Measurements from ENCODE around the gene CHST8.

The CHST8 gene

GRCh38 chr19:33703438-33703750 lies 81.6 kb downstream of the CHST8 start:
- Histone ChIP-seq H3K9ac (ENCODE audit: low read length) (no peak overlapping the region), H3F3A (ENCODE audit: insufficient read depth, low read length) (no peaks in the 10 kb centered on the region), H4K20me1 (ENCODE audit: insufficient read depth, low read length) (no peaks in the 10 kb centered on the region), H3K36me3 (replicated peaks; ENCODE audit: insufficient read depth, low read length) (no peaks in the 10 kb centered on the region), H3K9me3 (replicated peaks; ENCODE audit: insufficient read depth, low read length) (no peaks in the 10 kb centered on the region), H3K27ac (ENCODE audit: low read length) (no peak overlapping the region), H3K4me2 (ENCODE audit: low read depth, low read length) (no peak overlapping the region), H3K27me3 (replicated peaks; ENCODE audit: insufficient read depth, low read length) (peaks cover 30% of the 10 kb centered on the region), H3K9me2 (replicated peaks; ENCODE audit: insufficient read depth, low read length) (no peaks in the 10 kb centered on the region), H3K4me1 (ENCODE audit: low read length) (no peaks in the 10 kb centered on the region), H3K79me2 (ENCODE audit: low read length) (no peaks in the 10 kb centered on the region), H2AFZ (ENCODE audit: low read length) (no peak overlapping the region), H3K4me3 (ENCODE audit: low read length) (no peak overlapping the region)
- TF ChIP-seq EZH2 (optimal IDR thresholded peaks at IDR 0.05; ENCODE audit: low read depth, low read length): no peak
- TF ChIP-seq CTCF (IDR thresholded peaks at IDR 0.05; ENCODE audit: low read length): no peak
- no peak for TF ChIP-seq EZH2phosphoT487 (IDR thresholded peaks at IDR 0.05; ENCODE audit: low read length)
- DNase-seq: no peak

- H3K9me2 ChIP-seq (replicated peaks; ENCODE audit: insufficient read depth, low read length): no peaks in the 10 kb centered on the region
- no peaks in the 10 kb centered on the region for H3K4me1 ChIP-seq (ENCODE audit: low read length)
- no peak overlapping the region for H3K27ac ChIP-seq (ENCODE audit: low read length)
- no peak for DNase-seq
- no peaks in the 10 kb centered on the region for H3K9me3 ChIP-seq (replicated peaks; ENCODE audit: insufficient read depth, low read length)
- H3K4me2 ChIP-seq (ENCODE audit: low read depth, low read length): no peak overlapping the region
- no peaks in the 10 kb centered on the region for H4K20me1 ChIP-seq (ENCODE audit: insufficient read depth, low read length)
- no peak overlapping the region for H3K4me3 ChIP-seq (ENCODE audit: low read length)
- peaks cover 27% of the 10 kb centered on the region for H3K27me3 ChIP-seq (replicated peaks; ENCODE audit: insufficient read depth, low read length)
- H2AFZ ChIP-seq (ENCODE audit: low read length): no peak overlapping the region
- TF ChIP-seq CTCF (IDR thresholded peaks at IDR 0.05; ENCODE audit: low read length) (no peak), EZH2phosphoT487 (IDR thresholded peaks at IDR 0.05; ENCODE audit: low read length) (no peak), EZH2 (optimal IDR thresholded peaks at IDR 0.05; ENCODE audit: low read depth, low read length) (no peak)
- H3K36me3 ChIP-seq (replicated peaks; ENCODE audit: insufficient read depth, low read length): no peaks in the 10 kb centered on the region
- H3K9ac ChIP-seq (ENCODE audit: low read length): no peak overlapping the region
- H3K79me2 ChIP-seq (ENCODE audit: low read length): no peaks in the 10 kb centered on the region
- H3F3A ChIP-seq (ENCODE audit: insufficient read depth, low read length): no peaks in the 10 kb centered on the region
These were observed 82.1 kb downstream of the CHST8 start for GRCh38 chr19:33703821-33704220.

DNA sequence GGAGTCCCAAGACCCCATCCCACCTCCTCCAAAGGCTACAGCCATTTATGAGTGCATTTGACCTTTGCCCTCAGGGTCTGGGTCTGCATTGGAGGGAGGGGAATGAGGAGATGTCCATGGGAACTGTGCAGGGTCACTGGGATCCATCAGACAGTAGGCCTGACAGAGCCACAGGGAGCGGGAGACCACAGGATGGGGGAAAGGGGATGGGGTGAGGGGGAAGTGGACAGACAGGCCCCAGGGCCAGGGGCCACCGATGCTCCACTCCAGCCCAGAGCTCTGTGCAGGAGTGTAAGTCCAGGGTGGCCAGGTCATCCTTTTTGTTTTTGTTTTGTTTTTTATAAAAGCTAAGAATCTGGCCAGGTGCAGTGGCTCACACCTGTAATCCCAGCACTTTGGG lies 82.5 kb downstream of the CHST8 start:
- Histone ChIP-seq H3F3A (ENCODE audit: insufficient read depth, low read length) (no peaks in the 10 kb centered on the region), H3K79me2 (ENCODE audit: low read length) (no peaks in the 10 kb centered on the region), H3K4me1 (ENCODE audit: low read length) (no peaks in the 10 kb centered on the region), H3K4me2 (ENCODE audit: low read depth, low read length) (no peak overlapping the region), H3K27me3 (replicated peaks; ENCODE audit: insufficient read depth, low read length) (peaks cover 25% of the 10 kb centered on the region), H3K9ac (ENCODE audit: low read length) (no peak overlapping the region), H3K4me3 (ENCODE audit: low read length) (no peak overlapping the region), H4K20me1 (ENCODE audit: insufficient read depth, low read length) (no peaks in the 10 kb centered on the region), H3K27ac (ENCODE audit: low read length) (no peak overlapping the region), H3K9me2 (replicated peaks; ENCODE audit: insufficient read depth, low read length) (no peaks in the 10 kb centered on the region), H2AFZ (ENCODE audit: low read length) (no peak overlapping the region), H3K36me3 (replicated peaks; ENCODE audit: insufficient read depth, low read length) (no peaks in the 10 kb centered on the region), H3K9me3 (replicated peaks; ENCODE audit: insufficient read depth, low read length) (no peaks in the 10 kb centered on the region)
- DNase-seq: no peak
- TF ChIP-seq CTCF (IDR thresholded peaks at IDR 0.05; ENCODE audit: low read length): no peak
- TF ChIP-seq EZH2phosphoT487 (IDR thresholded peaks at IDR 0.05; ENCODE audit: low read length): no peak
- no peak for TF ChIP-seq EZH2 (optimal IDR thresholded peaks at IDR 0.05; ENCODE audit: low read depth, low read length)
